Activated CD8-positive, alpha-beta memory T cell treated with anti-CD3 and anti-CD28 coated beads, Interleukin-2, amount 10 ng/mL, durations not matched to agents 7 days and 5 days (primary cell): Measurements from ENCODE around the gene TSHZ2. TPM values are rescaled to one million over a fixed set of nuclear protein-coding genes. Genes with fewer than 3 reads are reported as not detected.

Source experiments
- ATAC-seq: fragments of 150-1000 bp; cut with Tn5 transposase; one replicate; pipeline ENCODE4 v1.10.0; 2021; ENCODE audit warnings: moderate library complexity
- CTCF ChIA-PET: fragments of 350-600 bp; sonication (Branson Sonifier 250); formaldehyde crosslinking; loops from one replicate; lab custom pipeline; 2021; ENCODE audit warnings: antibody characterized with exemption; lab: Charles Lee
- DNase-seq: peaks from one replicate; pipeline ENCODE4 v3.0.0-alpha.2; 2020
- H3K27ac Mint-ChIP-seq: one replicate; pipeline ENCODE4 v1.8.0; 2021; ENCODE audit warnings: mild to moderate bottlenecking, mixed read lengths
- H3K27me3 Mint-ChIP-seq: one replicate; pipeline ENCODE4 v1.8.0; 2021; ENCODE audit warnings: mixed read lengths
- H3K36me3 Mint-ChIP-seq: one replicate; pipeline ENCODE4 v1.8.0; 2021; ENCODE audit warnings: mild to moderate bottlenecking, mixed read lengths
- H3K4me1 Mint-ChIP-seq: one replicate; pipeline ENCODE4 v1.8.0; 2021; ENCODE audit warnings: mixed read lengths
- H3K4me3 Mint-ChIP-seq: one replicate; pipeline ENCODE4 v1.8.0; 2021; ENCODE audit warnings: mild to moderate bottlenecking, moderate library complexity, mixed read lengths
- H3K9me3 Mint-ChIP-seq: one replicate; pipeline ENCODE4 v1.8.0; 2022; ENCODE audit warnings: low read depth, mixed read lengths
- total RNA-seq, 2 experiments: library from RNA; stranded (reverse); gene quantifications; one replicate each; pipeline ENCODE4 v1.2.3, GENCODE V29; 2021

TSHZ2 gene
- total RNA-seq, 2 experiments from 2014 or later: 0.18 to 1.9 TPM

DNA sequence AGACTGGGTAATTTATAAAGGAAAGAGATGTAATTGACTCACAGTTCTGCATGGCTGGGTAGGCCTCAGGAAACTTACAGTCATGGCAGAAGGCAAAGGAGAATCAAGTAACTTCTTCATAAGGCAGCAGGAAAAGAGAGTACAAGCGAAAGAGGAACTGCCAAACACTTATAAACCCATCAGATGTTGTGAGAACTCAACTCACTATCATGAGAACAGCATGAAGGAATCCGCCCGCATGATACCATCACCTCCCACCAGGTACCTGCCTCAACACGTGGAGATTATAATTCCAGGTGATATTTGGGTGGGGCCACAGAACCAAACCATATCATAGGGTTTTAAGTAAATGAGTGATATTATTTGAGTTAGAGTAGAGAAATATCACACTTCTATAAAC lies 189.3 kb downstream of the TSHZ2 start:
- CTCF ChIA-PET: no interaction called here
- no peak overlapping the region for H3K27ac Mint-ChIP-seq

DNA sequence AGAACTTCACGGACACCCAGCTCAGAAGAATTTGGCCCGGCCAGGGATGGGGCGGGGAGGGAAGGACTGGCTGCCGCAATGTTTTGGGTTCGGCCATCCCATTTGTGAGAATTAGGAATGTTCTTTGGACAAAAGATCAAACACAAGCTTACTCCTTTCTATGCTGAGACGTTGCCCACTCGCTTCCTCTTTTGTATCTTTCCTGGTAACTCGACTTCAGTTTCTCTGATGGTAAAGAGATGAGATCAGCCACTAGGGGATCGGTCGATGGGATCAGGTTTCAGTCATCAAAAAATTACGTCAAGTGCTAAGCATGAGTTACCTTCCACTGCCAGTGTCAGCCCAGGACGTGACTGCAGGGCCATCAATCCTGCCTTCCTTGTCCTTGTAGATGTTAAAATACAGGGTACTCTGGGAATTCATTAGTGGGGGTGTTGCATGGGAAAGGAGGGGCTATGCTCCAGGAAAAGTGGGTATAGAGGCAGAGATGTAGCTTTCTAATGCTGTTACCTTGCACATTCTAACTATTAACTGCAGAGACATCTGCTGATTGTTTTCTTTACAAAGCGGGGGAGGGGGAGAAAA lies 190.2 kb downstream of the TSHZ2 start:
- no peaks in the 10 kb centered on the region for H3K36me3 Mint-ChIP-seq
- peaks cover 8% of the 10 kb centered on the region for H3K4me1 Mint-ChIP-seq
- CTCF ChIA-PET: no interaction called here
- H3K27ac Mint-ChIP-seq: no peak overlapping the region
- DNase-seq (no peak), ATAC-seq (no peak)
- peaks cover 11% of the 10 kb centered on the region for H3K27me3 Mint-ChIP-seq
- H3K9me3 Mint-ChIP-seq: no peaks in the 10 kb centered on the region
- no peak overlapping the region for H3K4me3 Mint-ChIP-seq

More for the DNA sequence above, 189.3 kb downstream of the TSHZ2 start:
- peaks cover 8% of the 10 kb centered on the region for H3K4me1 Mint-ChIP-seq
- no peaks in the 10 kb centered on the region for H3K36me3 Mint-ChIP-seq
- peaks cover 12% of the 10 kb centered on the region for H3K27me3 Mint-ChIP-seq
- no peak overlapping the region for H3K4me3 Mint-ChIP-seq
- no peaks in the 10 kb centered on the region for H3K9me3 Mint-ChIP-seq
- DNase-seq (no peak), ATAC-seq (no peak)

DNA sequence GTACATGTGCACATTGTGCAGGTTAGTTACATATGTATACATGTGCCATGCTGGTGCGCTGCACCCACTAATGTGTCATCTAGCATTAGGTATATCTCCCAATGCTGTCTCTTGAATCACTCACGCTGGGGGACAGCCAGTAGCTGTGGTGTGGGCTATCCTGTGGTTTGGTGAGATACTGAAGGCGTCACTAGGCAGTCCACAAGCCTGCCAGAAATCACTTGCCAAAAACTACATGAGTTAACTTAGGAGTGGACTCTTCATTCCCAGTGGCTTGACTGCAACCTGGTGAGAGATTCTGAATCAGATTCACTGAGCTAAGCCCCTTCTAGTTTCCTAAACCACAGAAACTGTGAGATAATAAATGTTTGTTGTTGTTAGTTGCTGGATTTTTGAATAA lies 191.3 kb downstream of the TSHZ2 start:
- ATAC-seq (no peak), DNase-seq (no peak)
- Mint-ChIP-seq H3K27me3 (peaks cover 11% of the 10 kb centered on the region), H3K4me1 (peaks cover 2% of the 10 kb centered on the region), H3K4me3 (no peak overlapping the region), H3K27ac (no peak overlapping the region), H3K36me3 (no peaks in the 10 kb centered on the region), H3K9me3 (no peaks in the 10 kb centered on the region)
- CTCF ChIA-PET: interaction anchor here (0.8 to 1.3 kb wide), 2 partner anchors 52 to 932 kb away, joined by 3 read pairs; no protein-coding TSS in a partner anchor

DNA sequence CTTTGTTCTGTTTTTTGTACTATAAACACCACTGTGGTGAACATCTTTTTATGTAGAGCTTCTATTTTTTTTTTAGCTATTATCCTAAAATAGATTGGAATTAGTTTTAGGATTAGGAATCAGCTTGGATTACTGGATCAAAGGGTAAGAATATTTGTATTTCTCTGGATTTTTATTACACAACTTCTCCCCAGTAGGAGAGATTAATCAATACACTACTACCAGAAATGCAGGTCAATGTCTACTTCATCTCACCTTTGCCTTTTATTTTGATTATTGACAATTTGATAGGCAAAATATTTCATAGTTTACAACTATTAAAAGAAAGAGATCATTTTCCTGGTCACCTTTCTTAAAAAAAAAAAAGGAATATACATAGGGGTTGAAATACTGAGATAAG lies 191.9 kb downstream of the TSHZ2 start:
- H3K27ac Mint-ChIP-seq: no peak overlapping the region
- no peaks in the 10 kb centered on the region for H3K9me3 Mint-ChIP-seq
- peaks cover 11% of the 10 kb centered on the region for H3K27me3 Mint-ChIP-seq
- peaks cover 2% of the 10 kb centered on the region for H3K4me1 Mint-ChIP-seq
- H3K4me3 Mint-ChIP-seq: no peak overlapping the region
- ATAC-seq: no peak
- H3K36me3 Mint-ChIP-seq: no peaks in the 10 kb centered on the region
- DNase-seq: no peak
- CTCF ChIA-PET: interaction anchor here (0.8 to 1.3 kb wide), 2 partner anchors 52 to 931 kb away, joined by 3 read pairs; no protein-coding TSS in a partner anchor

DNA sequence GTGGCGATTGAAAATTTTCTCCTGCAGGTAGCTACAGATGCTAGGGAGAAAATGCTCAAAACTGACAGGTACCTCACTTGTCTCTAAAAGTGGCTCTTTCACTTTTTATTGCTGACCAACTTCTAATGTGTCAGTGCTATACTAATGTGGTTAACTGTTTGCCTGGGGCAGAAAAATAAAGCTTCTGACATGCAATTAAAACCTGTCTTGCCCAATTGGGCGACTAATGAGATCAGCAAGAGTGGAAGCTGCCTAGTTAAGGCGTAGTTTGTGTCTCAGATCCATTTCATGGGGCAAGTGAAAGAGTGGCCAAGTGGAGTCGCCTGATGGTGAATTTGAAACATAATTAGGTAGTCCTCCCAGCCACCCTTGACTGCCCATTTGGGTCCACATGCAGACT lies 193.3 kb downstream of the TSHZ2 start:
- CTCF ChIA-PET: interaction anchor here (0.8 kb wide), 1 partner anchor 9 kb away, joined by 3 read pairs; no protein-coding TSS in a partner anchor
- Mint-ChIP-seq H3K27ac (no peak overlapping the region), H3K4me3 (no peak overlapping the region), H3K36me3 (no peaks in the 10 kb centered on the region), H3K4me1 (peaks cover 2% of the 10 kb centered on the region), H3K9me3 (no peaks in the 10 kb centered on the region), H3K27me3 (peaks cover 11% of the 10 kb centered on the region)
- DNase-seq: no peak
- no peak for ATAC-seq

DNA sequence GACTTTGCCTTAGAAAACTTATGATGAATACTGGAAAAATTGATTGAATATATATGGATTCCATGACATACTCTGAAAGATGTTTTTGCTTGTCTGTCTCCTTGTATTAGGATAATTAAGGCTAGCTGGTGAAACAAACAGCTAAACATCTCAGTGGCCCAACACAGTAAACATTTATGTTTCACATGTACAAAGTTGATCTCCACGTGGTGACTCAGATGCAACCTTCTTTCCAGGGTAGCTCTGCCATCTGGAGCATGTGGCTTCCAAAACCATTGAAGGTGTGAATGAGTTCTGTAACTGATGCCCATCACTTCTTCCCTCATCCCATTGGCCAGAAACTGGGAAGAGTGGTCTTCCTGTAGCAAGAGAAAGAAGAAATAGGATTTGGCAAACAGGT lies 196.3 kb downstream of the TSHZ2 start:
- Mint-ChIP-seq H3K9me3 (no peaks in the 10 kb centered on the region), H3K4me3 (no peak overlapping the region), H3K4me1 (no peaks in the 10 kb centered on the region), H3K27me3 (peaks cover 16% of the 10 kb centered on the region), H3K36me3 (no peaks in the 10 kb centered on the region), H3K27ac (no peak overlapping the region)
- ATAC-seq: no peak
- CTCF ChIA-PET: no interaction called here
- DNase-seq: no peak

DNA sequence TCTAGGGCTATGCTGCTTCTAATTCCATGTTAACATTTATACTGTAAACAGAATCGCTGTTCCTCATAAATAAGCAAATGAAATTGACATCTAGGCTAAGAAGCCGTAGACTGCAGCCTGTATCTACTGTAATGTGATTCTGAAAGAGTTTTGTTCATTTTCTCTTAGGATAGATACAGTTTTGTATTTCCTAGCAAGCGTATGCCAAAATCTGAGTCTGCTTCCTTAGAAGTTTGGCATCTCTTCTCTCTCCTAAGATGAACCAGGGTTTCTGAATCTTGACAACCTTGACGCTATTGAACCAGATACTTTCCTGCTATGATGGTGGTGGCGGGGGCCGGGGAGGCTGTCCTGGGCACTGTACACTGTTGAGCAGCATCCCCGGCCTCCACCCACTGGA lies 198.0 kb downstream of the TSHZ2 start:
- H3K36me3 Mint-ChIP-seq: no peaks in the 10 kb centered on the region
- H3K27ac Mint-ChIP-seq: no peak overlapping the region
- no peaks in the 10 kb centered on the region for H3K4me1 Mint-ChIP-seq
- ATAC-seq: no peak
- H3K4me3 Mint-ChIP-seq: no peak overlapping the region
- H3K9me3 Mint-ChIP-seq: no peaks in the 10 kb centered on the region
- H3K27me3 Mint-ChIP-seq: peaks cover 12% of the 10 kb centered on the region
- CTCF ChIA-PET: interaction anchor here (0.9 kb wide), 1 partner anchor 21 kb away, joined by 3 read pairs; no protein-coding TSS in a partner anchor
- DNase-seq: no peak

DNA sequence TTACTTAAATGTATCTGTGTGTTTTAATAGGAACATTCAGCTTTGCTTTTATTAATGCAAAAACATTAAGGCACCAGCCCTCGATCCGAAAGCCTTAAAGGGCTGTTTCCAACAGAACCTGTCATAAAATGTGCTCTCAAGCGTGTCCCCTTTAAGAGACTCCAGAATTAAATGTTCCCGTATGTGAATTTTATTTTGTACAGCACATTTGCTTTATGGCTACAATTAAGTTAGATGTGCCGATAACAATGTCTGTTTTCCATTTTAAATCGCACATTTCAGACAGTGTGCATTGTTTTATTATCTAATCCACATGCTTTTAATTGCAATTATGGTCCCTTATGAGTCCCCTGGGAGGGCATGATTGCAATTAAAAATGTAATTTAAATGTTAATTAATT lies 198.9 kb downstream of the TSHZ2 start:
- CTCF ChIA-PET: interaction anchor here (0.9 kb wide), 1 partner anchor 22 kb away, joined by 3 read pairs; no protein-coding TSS in a partner anchor
- no peak for ATAC-seq
- H3K4me1 Mint-ChIP-seq: no peaks in the 10 kb centered on the region
- no peak overlapping the region for H3K27ac Mint-ChIP-seq
- H3K9me3 Mint-ChIP-seq: no peaks in the 10 kb centered on the region
- no peaks in the 10 kb centered on the region for H3K36me3 Mint-ChIP-seq
- H3K4me3 Mint-ChIP-seq: no peak overlapping the region
- H3K27me3 Mint-ChIP-seq: peaks cover 13% of the 10 kb centered on the region
- DNase-seq: no peak

DNA sequence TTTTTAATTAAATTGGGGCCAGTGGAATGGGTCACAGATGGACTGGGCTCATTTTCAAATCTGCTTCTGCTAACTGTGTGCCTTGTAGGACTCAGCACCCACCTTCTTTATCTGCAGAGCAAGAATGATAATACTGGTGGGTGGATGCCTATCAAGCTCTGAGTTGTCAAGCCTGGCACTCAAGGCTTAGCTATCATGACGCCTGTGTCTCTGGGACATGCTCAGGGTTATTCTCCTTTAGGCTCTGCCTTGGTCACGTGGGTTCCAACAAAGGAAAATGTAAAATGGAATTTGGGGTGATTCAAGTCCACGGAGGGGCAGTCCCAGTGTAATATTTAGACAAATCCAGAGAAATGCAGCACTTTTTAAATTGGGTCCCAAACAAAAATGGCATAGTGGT lies 202.3 kb downstream of the TSHZ2 start:
- H3K4me1 Mint-ChIP-seq: no peaks in the 10 kb centered on the region
- ATAC-seq: no peak
- no peaks in the 10 kb centered on the region for H3K36me3 Mint-ChIP-seq
- H3K27me3 Mint-ChIP-seq: peaks cover 14% of the 10 kb centered on the region
- no peak for DNase-seq
- CTCF ChIA-PET: no interaction called here
- no peak overlapping the region for H3K4me3 Mint-ChIP-seq
- no peaks in the 10 kb centered on the region for H3K9me3 Mint-ChIP-seq
- H3K27ac Mint-ChIP-seq: no peak overlapping the region

DNA sequence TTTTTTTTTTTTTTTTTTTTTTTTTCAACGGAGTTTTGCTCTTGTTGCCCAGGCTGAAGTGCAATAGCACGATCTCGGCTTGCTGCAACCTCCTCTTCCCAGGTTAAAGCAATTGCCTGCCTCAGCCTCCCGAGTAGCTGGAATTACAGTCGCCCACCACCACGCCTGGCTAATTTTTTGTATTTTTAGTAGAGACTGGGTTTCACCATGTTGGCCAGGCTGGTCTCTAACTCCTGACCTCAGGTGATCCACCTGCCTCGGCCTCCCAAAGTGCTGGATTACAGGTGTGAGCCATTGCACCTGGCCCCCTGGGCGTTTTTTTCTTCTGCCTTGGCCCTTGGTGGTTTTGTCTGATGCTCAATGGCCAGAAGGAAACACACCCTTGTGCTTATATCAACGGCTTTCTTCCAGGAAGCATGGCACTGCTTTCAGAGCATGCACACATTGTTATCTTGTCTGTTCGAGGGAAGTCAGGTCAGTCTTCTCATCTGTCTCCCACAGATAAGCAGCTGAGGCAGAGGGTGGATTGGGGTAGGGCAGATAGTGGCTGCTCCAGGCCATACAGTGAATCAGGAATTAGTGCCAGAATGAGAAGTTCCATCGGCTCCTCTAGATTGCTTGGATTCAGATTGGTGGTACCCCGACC lies 203.1 kb downstream of the TSHZ2 start:
- Mint-ChIP-seq H3K27me3 (peaks cover 17% of the 10 kb centered on the region), H3K9me3 (no peaks in the 10 kb centered on the region), H3K4me1 (no peaks in the 10 kb centered on the region), H3K4me3 (no peak overlapping the region), H3K27ac (no peak overlapping the region), H3K36me3 (no peaks in the 10 kb centered on the region)
- ATAC-seq (no peak), DNase-seq (no peak)
- CTCF ChIA-PET: no interaction called here

DNA sequence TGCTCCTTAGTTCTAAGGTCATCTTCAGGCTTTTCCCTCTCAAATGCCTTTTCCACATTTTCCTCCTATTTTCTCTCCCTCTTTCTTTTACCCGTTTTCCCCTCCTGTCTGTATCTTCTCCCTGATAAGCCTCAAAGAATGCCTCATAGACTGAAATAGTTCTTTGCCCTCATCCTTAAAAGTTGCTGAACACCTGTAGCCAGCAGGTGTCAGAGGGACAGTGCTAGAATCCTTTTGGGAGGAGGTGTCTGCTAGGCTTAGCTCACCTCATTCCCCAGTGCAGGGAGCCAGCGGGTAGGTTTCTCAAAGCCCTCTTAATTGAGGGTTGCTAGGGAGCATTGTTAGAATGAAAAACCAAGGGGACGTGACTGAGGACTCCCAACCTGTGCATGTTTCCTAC lies 204.0 kb downstream of the TSHZ2 start:
- H3K27ac Mint-ChIP-seq: no peak overlapping the region
- H3K4me3 Mint-ChIP-seq: no peak overlapping the region
- H3K27me3 Mint-ChIP-seq: peaks cover 20% of the 10 kb centered on the region
- ATAC-seq (no peak), DNase-seq (no peak)
- no peaks in the 10 kb centered on the region for H3K4me1 Mint-ChIP-seq
- CTCF ChIA-PET: no interaction called here
- no peaks in the 10 kb centered on the region for H3K9me3 Mint-ChIP-seq
- no peaks in the 10 kb centered on the region for H3K36me3 Mint-ChIP-seq

DNA sequence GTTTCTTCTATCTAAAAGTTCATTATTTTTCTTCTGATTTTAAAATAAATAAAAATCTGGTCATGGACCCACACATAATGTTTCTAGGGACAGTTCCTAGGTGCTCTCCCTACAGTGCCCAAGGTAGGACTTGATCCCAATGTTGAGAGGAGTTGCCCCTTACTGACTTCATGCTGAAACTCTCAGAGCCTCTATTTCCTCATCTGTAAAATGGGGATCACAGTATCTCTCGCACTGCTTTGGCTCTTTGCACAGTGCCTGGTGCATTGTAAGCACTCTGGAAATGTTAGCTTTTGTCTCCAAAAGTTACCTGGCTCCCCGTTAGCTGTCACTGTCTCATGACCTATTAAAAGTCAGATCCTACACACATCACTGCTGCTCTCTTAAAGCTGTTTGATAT lies 205.5 kb downstream of the TSHZ2 start:
- Mint-ChIP-seq H3K4me3 (no peak overlapping the region), H3K4me1 (no peaks in the 10 kb centered on the region), H3K27me3 (peaks cover 14% of the 10 kb centered on the region), H3K27ac (no peak overlapping the region), H3K9me3 (no peaks in the 10 kb centered on the region), H3K36me3 (no peaks in the 10 kb centered on the region)
- ATAC-seq (no peak), DNase-seq (no peak)
- CTCF ChIA-PET: no interaction called here

DNA sequence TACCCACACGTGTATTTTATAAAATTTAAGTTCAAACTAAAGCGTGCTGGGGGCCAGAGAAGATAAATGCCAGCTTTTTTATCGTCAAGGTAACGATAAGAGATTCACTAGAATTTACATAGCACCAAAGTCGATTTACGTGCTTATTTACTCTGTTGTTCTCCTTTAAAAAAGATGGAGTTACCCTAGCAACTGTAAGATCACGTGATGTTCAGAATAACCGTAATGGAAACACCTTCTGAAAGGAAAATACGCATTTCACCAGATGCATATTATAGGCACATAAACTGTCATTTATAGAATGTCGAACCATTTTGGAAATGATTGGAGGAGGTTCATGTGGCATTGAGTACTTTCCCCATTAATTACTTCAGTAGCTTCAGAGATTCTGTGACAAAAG lies 207.6 kb downstream of the TSHZ2 start:
- no peaks in the 10 kb centered on the region for H3K4me1 Mint-ChIP-seq
- no peak for DNase-seq

DNA sequence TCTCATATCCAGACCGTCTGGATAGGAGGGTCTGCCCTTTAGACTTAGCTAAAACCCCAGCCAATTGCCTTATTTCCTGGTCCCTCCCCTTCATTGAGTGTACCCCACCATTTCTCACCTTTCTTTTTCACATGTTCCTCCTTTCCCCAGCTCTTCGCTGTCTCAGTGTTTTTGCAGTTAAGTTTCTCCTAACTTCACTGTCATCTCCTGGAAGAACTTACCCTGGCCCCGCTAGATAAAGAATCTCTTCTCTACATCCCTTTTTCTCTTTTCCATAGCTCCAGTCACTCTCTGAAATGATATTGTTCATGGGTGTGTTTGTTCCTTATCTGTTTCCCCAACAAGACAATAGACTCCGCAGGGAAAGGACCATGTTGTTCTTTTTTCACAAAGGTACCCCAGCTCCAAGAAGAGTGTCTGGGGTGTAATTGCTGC lies 208.8 kb downstream of the TSHZ2 start:
- H3K27me3 Mint-ChIP-seq: peaks cover 18% of the 10 kb centered on the region
- ATAC-seq (no peak), DNase-seq (no peak)
- CTCF ChIA-PET: interaction anchor here (1.1 to 1.3 kb wide), 2 partner anchors 36 to 367 kb away, joined by 3 read pairs; no protein-coding TSS in a partner anchor
- no peak overlapping the region for H3K27ac Mint-ChIP-seq
- no peak overlapping the region for H3K4me3 Mint-ChIP-seq
- no peaks in the 10 kb centered on the region for H3K36me3 Mint-ChIP-seq
- H3K4me1 Mint-ChIP-seq: no peaks in the 10 kb centered on the region
- no peaks in the 10 kb centered on the region for H3K9me3 Mint-ChIP-seq

More for the DNA sequence above, 207.6 kb downstream of the TSHZ2 start:
- H3K36me3 Mint-ChIP-seq: no peaks in the 10 kb centered on the region
- peaks cover 14% of the 10 kb centered on the region for H3K27me3 Mint-ChIP-seq
- no peak for ATAC-seq
- H3K4me3 Mint-ChIP-seq: no peak overlapping the region
- CTCF ChIA-PET: interaction anchor here (1.3 kb wide), 1 partner anchor 368 kb away, joined by 3 read pairs; no protein-coding TSS in a partner anchor
- no peaks in the 10 kb centered on the region for H3K9me3 Mint-ChIP-seq
- H3K27ac Mint-ChIP-seq: no peak overlapping the region
